HepG2 (cell line): ENCODE data around the gene MRPS17. TPM values are rescaled to one million over a fixed set of nuclear protein-coding genes. Genes with fewer than 3 reads are reported as not detected.

Experiments
- FOXA3 ChIP-seq: IDR thresholded peaks from 2 replicates; pipeline ENCODE4 v1.6.1; 2016; ENCODE audit warnings: missing genetic modification reagents, missing compliant biosample characterization
- GABPB1 ChIP-seq: IDR thresholded peaks from 2 replicates; pipeline ENCODE4 v1.6.1; 2016; ENCODE audit warnings: mild to moderate bottlenecking, missing genetic modification reagents, moderate library complexity, missing compliant biosample characterization
- HCFC1 ChIP-seq: fragments of 150-350 bp; IDR thresholded peaks from 2 replicates; pipeline ENCODE4 v1.6.1; 2014; ENCODE audit warnings: low read depth, low read length
- HNRNPUL1 ChIP-seq: fragments of 200-400 bp; formaldehyde crosslinking; IDR thresholded peaks from 2 replicates; pipeline ENCODE4 v1.6.1; 2017; ENCODE audit warnings: low read depth, mild to moderate bottlenecking, low read length, moderate library complexity
- KMT2B ChIP-seq: IDR thresholded peaks from 2 replicates; pipeline ENCODE4 v1.6.1; 2016; ENCODE audit warnings: missing genetic modification reagents, missing compliant biosample characterization
- NFAT5 ChIP-seq: sonication (generic); formaldehyde crosslinking; IDR thresholded peaks from 2 replicates; pipeline ENCODE4 v1.4.0; 2020; ENCODE audit warnings: missing genetic modification reagents
- NFKB2 ChIP-seq: sonication (generic); formaldehyde crosslinking; IDR thresholded peaks from 2 replicates; pipeline ENCODE4 v1.4.0; 2020; ENCODE audit warnings: missing genetic modification reagents, borderline replicate concordance
- PRMT3 ChIP-seq: sonication (generic); formaldehyde crosslinking; IDR thresholded peaks from 2 replicates; pipeline ENCODE4 v1.8.1; 2022; ENCODE audit warnings: low read depth, mild to moderate bottlenecking, moderate library complexity, missing genetic modification reagents, borderline replicate concordance
- RBM22 ChIP-seq: fragments of 200-400 bp; formaldehyde crosslinking; optimal IDR thresholded peaks from 2 replicates; pipeline ENCODE3; 2017; ENCODE audit warnings: mild to moderate bottlenecking, low read length, moderate library complexity
- SMYD3 ChIP-seq: sonication (generic); formaldehyde crosslinking; IDR thresholded peaks from 2 replicates; pipeline ENCODE4 v1.8.1; 2023; ENCODE audit warnings: mild to moderate bottlenecking, missing genetic modification reagents
- SRY ChIP-seq: sonication (generic); formaldehyde crosslinking; IDR thresholded peaks from 2 replicates; pipeline ENCODE4 v1.8.0; 2022; ENCODE audit warnings: mild to moderate bottlenecking, missing genetic modification reagents
- TERF1 ChIP-seq: sonication (generic); formaldehyde crosslinking; IDR thresholded peaks from 2 replicates; pipeline ENCODE4 v1.8.0; 2022; ENCODE audit warnings: mild to moderate bottlenecking, missing genetic modification reagents, moderate library complexity
- ZBTB49 ChIP-seq: sonication (generic); formaldehyde crosslinking; IDR thresholded peaks from 2 replicates; pipeline ENCODE4 v1.4.0; 2020; ENCODE audit warnings: missing genetic modification reagents, borderline replicate concordance
- ZMAT5 ChIP-seq: sonication (generic); formaldehyde crosslinking; IDR thresholded peaks from 2 replicates; pipeline ENCODE4 v1.5.0; 2020; ENCODE audit warnings: mild to moderate bottlenecking, low read depth, missing genetic modification reagents, borderline replicate concordance
- ZNF30 ChIP-seq: sonication (generic); formaldehyde crosslinking; IDR thresholded peaks from 2 replicates; pipeline ENCODE4 v1.5.0; 2020; ENCODE audit warnings: mild to moderate bottlenecking, missing genetic modification reagents
- ZNF512 ChIP-seq: sonication (generic); formaldehyde crosslinking; IDR thresholded peaks from 2 replicates; pipeline ENCODE4 v1.4.0; 2020; ENCODE audit warnings: mild to moderate bottlenecking, missing genetic modification reagents
- ZNF557 ChIP-seq: sonication (generic); formaldehyde crosslinking; IDR thresholded peaks from 2 replicates; pipeline ENCODE4 v1.4.0; 2020; ENCODE audit warnings: missing genetic modification reagents
- ZNF629 ChIP-seq: sonication (generic); formaldehyde crosslinking; conservative IDR thresholded peaks from 2 replicates; pipeline ENCODE4 v1.5.0; 2020; ENCODE audit warnings: missing genetic modification reagents
- polyA plus RNA-seq, 8 experiments: library from polyadenylated mRNA; depleted of rRNA in 3 of 8; stranded (reverse) in 7 of 8; unstranded in 1 of 8; fragments of >200 nt; fragmentation: Illumina TruSeq in 4 of 8; extraction: Trizol in 4 of 8; gene quantifications; 2 replicates each; pipeline versions ENCODE4 v1.2.1 to v1.2.3, GENCODE V29; 2011 to 2016; ENCODE audit warnings: low read depth in 4 of 8, missing spikeins in 1 of 8, mixed read lengths in 1 of 8; ENCODE audit not compliant: insufficient read depth in 1 of 8
- total RNA-seq, 5 experiments: library from RNA; depleted of rRNA; stranded (reverse); fragments of >200 nt; fragmentation: Illumina TruSeq; extraction: Trizol; gene quantifications; 2 replicates each; pipeline ENCODE4 v1.2.3, GENCODE V29; 2016; ENCODE audit warnings: low read depth in 1 of 5

The MRPS17 gene
- total and polyA plus RNA-seq, 2 of the 13 experiments (the other 11 are each of a cell fraction or from before 2014, with no cell fraction given): 14.9 to 31.3 TPM

- no peak for TF ChIP-seq ZMAT5 (CRISPR knock-in tag)
- TF ChIP-seq KMT2B (CRISPR knock-in tag): peak; percentile 93
- peak; percentile 28; the same call in 1 of the 2 replicates for TF ChIP-seq SRY (CRISPR knock-in tag)
- peak; percentile 58; the same call in 1 of the 2 replicates for TF ChIP-seq HCFC1
- no peak for TF ChIP-seq ZNF512 (CRISPR knock-in tag)
- TF ChIP-seq TERF1 (CRISPR knock-in tag): no peak
- no peak for TF ChIP-seq ZNF30 (CRISPR knock-in tag)
- peak; percentile 62; the same call in 1 of the 2 replicates for TF ChIP-seq ZBTB49 (CRISPR knock-in tag)
- 0 out of 2 replicates have a peak, but pooled peaks have one; percentile 17 for TF ChIP-seq NFAT5
- no peak for TF ChIP-seq HNRNPUL1
- no peak for TF ChIP-seq SMYD3 (CRISPR knock-in tag)
- no peak for TF ChIP-seq ZNF557 (CRISPR knock-in tag)
- no peak; the same call in 1 of the 2 replicates for TF ChIP-seq NFKB2 (CRISPR knock-in tag)
- TF ChIP-seq PRMT3 (CRISPR knock-in tag): 0 out of 2 replicates have a peak, but pooled peaks have one; percentile 45
- TF ChIP-seq GABPB1 (CRISPR knock-in tag): peak; percentile 86
- peak; percentile 97; the same call in 1 of the 2 replicates for TF ChIP-seq ZNF629 (CRISPR knock-in tag)
- TF ChIP-seq FOXA3: peak; percentile 72
- no peak for TF ChIP-seq RBM22
These were observed at the start of gene MRPS17 (continued) for GRCh38 chr7:55951637-55952351.
